Karpas-422 (cell line): ENCODE data around the gene R3HDML. TPM values are rescaled to one million over a fixed set of nuclear protein-coding genes. Genes with fewer than 3 reads are reported as not detected.

Source experiments
- DNase-seq: peaks from one replicate; pipeline ENCODE4 v3.0.0-alpha.2; 2015
- H2AFZ ChIP-seq: fragments of 200-600 bp; sonication (generic); 2 replicates; pipeline ENCODE4 v1.6.1; 2014; ENCODE audit warnings: antibody characterized with exemption, low read length, mixed read lengths
- H3K27ac ChIP-seq: fragments of 200-600 bp; sonication (generic); 2 replicates; pipeline ENCODE4 v1.5.1; 2014; ENCODE audit warnings: mild to moderate bottlenecking, low read length, moderate library complexity
- H3K27me3 ChIP-seq: fragments of 200-600 bp; sonication (generic); 2 replicates; pipeline ENCODE4 v1.6.1; 2014; ENCODE audit warnings: low read length, mixed read lengths
- H3K36me3 ChIP-seq: fragments of 200-600 bp; sonication (generic); 2 replicates; pipeline ENCODE4 v1.6.1; 2014; ENCODE audit warnings: low read length, mixed read lengths; ENCODE audit not compliant: insufficient read depth
- H3K4me1 ChIP-seq: fragments of 200-600 bp; sonication (generic); 2 replicates; pipeline ENCODE4 v1.6.1; 2014; ENCODE audit warnings: mild to moderate bottlenecking, low read length, mixed read lengths
- H3K4me2 ChIP-seq: fragments of 200-600 bp; sonication (generic); 2 replicates; pipeline ENCODE4 v1.6.1; 2014; ENCODE audit warnings: low read length, low read depth, mild to moderate bottlenecking; ENCODE audit not compliant: poor library complexity, severe bottlenecking
- H3K4me3 ChIP-seq: fragments of 200-600 bp; sonication (generic); 2 replicates; pipeline ENCODE4 v1.5.1; 2014; ENCODE audit warnings: mild to moderate bottlenecking, antibody characterized with exemption, low read length, mixed read lengths
- H3K79me2 ChIP-seq: fragments of 200-600 bp; sonication (generic); 2 replicates; pipeline ENCODE4 v1.6.1; 2014; ENCODE audit warnings: mild to moderate bottlenecking, low read length, mixed read lengths
- H3K9ac ChIP-seq: fragments of 200-600 bp; sonication (generic); 2 replicates; pipeline ENCODE4 v1.6.0; 2014; ENCODE audit warnings: low read length
- H3K9me2 ChIP-seq: fragments of 200-600 bp; sonication (generic), shearing (Covaris generic); replicated peaks from 2 replicates; pipeline ENCODE4 v1.6.0; 2014; ENCODE audit warnings: mild to moderate bottlenecking, low read length, moderate library complexity; ENCODE audit not compliant: insufficient read depth
- H3K9me3 ChIP-seq: fragments of 300-700, 200-600 bp; sonication (generic); 2 replicates; pipeline ENCODE4 v1.6.1; 2014; ENCODE audit warnings: low read length, mixed read lengths
- H4K20me1 ChIP-seq: fragments of 200-600 bp; sonication (generic); 2 replicates; pipeline ENCODE4 v1.6.1; 2014; ENCODE audit warnings: mild to moderate bottlenecking, antibody characterized with exemption, low read length, low read depth; ENCODE audit not compliant: insufficient read depth
- small RNA-seq: library from RNA; depleted of rRNA; stranded (forward); fragments of <200 nt; gene quantifications from one replicate; pipeline ENCODE3, GENCODE V24; 2014
- total RNA-seq: library from RNA; depleted of rRNA; stranded (reverse); fragments of >200 nt; shearing (Covaris generic); gene quantifications from 2 replicates; pipeline ENCODE4 v1.2.3, GENCODE V29; 2014; ENCODE audit warnings: low replicate concordance; rRNA removed

Gene R3HDML
- total RNA-seq, 1 experiment from 2014 or later, result not detected

DNA sequence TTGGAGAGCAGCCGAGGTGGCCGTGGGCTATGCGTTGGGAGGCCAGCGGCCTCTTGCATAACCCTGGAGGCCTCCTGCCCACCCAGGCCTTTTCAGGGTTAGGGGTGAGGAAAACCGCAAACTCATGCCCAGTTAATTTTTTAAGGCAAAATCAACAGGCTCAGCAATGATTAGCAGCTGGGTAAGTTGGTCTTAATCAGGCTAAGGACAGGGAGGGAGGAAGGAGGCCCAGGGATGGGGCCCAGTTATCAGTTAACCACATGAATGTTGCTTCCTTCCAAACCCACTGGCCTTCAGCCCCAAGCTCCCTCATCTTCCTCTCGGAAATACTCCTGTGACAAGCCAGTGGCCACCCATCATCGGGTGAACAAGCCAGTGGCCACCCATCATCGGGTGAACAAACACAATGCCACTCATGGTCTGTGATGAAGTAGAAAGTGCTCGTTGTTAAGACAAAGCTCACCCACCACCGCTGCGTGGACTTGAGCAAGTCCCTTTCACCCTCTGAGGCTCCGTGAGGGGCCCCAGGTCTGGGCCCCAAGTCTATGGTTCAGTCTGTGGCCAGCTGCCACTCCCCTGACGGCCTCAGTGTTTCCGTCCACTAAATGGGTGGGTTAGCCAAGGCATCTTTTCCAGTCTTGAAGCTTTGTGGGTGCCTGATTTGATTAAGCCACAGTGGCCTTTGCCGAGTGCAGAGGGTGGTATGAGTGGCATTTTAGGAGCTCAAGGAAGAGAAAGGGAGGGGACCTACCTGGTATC is 58.0 kb downstream of the R3HDML start:
- Histone ChIP-seq H3K9me3 (no peaks in the 10 kb centered on the region), H3K4me1 (no peaks in the 10 kb centered on the region), H3K27me3 (no peaks in the 10 kb centered on the region), H3K27ac (no peak overlapping the region), H3K4me3 (no peak overlapping the region), H4K20me1 (no peaks in the 10 kb centered on the region), H3K4me2 (no peak overlapping the region), H3K79me2 (no peaks in the 10 kb centered on the region), H2AFZ (no peak overlapping the region), H3K9me2 (no peaks in the 10 kb centered on the region), H3K36me3 (no peaks in the 10 kb centered on the region), H3K9ac (no peak overlapping the region)
- DNase-seq, result no peak

- no peaks in the 10 kb centered on the region for H3K9me3 ChIP-seq
- no peaks in the 10 kb centered on the region for H3K27me3 ChIP-seq
- no peak for DNase-seq
- H3K27ac ChIP-seq, result no peak overlapping the region
- no peak overlapping the region for H3K9ac ChIP-seq
- no peaks in the 10 kb centered on the region for H3K9me2 ChIP-seq
- no peak overlapping the region for H3K4me3 ChIP-seq
- no peaks in the 10 kb centered on the region for H3K79me2 ChIP-seq
- H3K36me3 ChIP-seq, result no peaks in the 10 kb centered on the region
- H2AFZ ChIP-seq, result no peak overlapping the region
- H3K4me2 ChIP-seq, result no peak overlapping the region
- no peaks in the 10 kb centered on the region for H4K20me1 ChIP-seq
- H3K4me1 ChIP-seq, result no peaks in the 10 kb centered on the region
These were observed 58.9 kb downstream of the R3HDML start for GRCh38 chr20:44395461-44396340.

GRCh38 chr20:44396369-44397130 is 59.7 kb downstream of the R3HDML start:
- no peak overlapping the region for H2AFZ ChIP-seq
- H3K4me2 ChIP-seq, result no peak overlapping the region
- H3K79me2 ChIP-seq, result no peaks in the 10 kb centered on the region
- H3K4me3 ChIP-seq, result no peak overlapping the region
- H3K9ac ChIP-seq, result no peak overlapping the region
- H4K20me1 ChIP-seq, result no peaks in the 10 kb centered on the region
- no peaks in the 10 kb centered on the region for H3K9me2 ChIP-seq
- H3K9me3 ChIP-seq, result no peaks in the 10 kb centered on the region
- H3K27ac ChIP-seq, result no peak overlapping the region
- no peaks in the 10 kb centered on the region for H3K36me3 ChIP-seq
- H3K27me3 ChIP-seq, result no peaks in the 10 kb centered on the region
- DNase-seq, result no peak
- no peaks in the 10 kb centered on the region for H3K4me1 ChIP-seq

DNA sequence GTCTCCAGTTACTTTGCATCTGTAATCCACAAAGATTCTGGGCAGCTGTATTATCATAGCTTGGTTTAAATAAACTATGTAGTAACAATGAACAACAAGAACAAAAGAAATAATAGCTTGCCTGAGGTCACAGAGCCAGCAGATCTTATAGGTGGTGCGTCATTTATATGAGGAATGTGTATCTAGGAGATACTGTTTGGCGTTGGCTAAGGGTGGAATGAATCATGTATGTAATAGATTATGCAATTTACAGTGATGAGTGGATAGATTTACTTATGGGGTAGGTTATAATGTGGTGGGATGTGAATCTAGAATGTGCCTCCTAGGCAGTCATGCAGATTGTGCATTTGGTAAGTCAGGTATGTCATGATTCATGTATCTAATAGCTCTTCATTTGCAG is 61.5 kb downstream of the R3HDML start:
- H3K9me2 ChIP-seq, result no peaks in the 10 kb centered on the region
- no peaks in the 10 kb centered on the region for H3K4me1 ChIP-seq
- no peaks in the 10 kb centered on the region for H4K20me1 ChIP-seq
- H3K4me3 ChIP-seq, result no peak overlapping the region
- H3K27ac ChIP-seq, result no peak overlapping the region
- H3K9me3 ChIP-seq, result no peaks in the 10 kb centered on the region
- no peak for DNase-seq
- H3K4me2 ChIP-seq, result no peak overlapping the region
- no peaks in the 10 kb centered on the region for H3K79me2 ChIP-seq
- no peaks in the 10 kb centered on the region for H3K27me3 ChIP-seq
- H3K36me3 ChIP-seq, result no peaks in the 10 kb centered on the region
- H3K9ac ChIP-seq, result no peak overlapping the region
- H2AFZ ChIP-seq, result no peak overlapping the region

- Histone ChIP-seq H2AFZ (no peak overlapping the region), H3K27me3 (no peaks in the 10 kb centered on the region), H3K36me3 (no peaks in the 10 kb centered on the region), H3K4me2 (no peak overlapping the region), H3K9me2 (no peaks in the 10 kb centered on the region), H4K20me1 (no peaks in the 10 kb centered on the region), H3K4me1 (no peaks in the 10 kb centered on the region), H3K9me3 (no peaks in the 10 kb centered on the region), H3K4me3 (no peak overlapping the region), H3K79me2 (no peaks in the 10 kb centered on the region), H3K27ac (no peak overlapping the region), H3K9ac (no peak overlapping the region)
- no peak for DNase-seq
These were observed 62.6 kb downstream of the R3HDML start for GRCh38 chr20:44399446-44399845.

DNA sequence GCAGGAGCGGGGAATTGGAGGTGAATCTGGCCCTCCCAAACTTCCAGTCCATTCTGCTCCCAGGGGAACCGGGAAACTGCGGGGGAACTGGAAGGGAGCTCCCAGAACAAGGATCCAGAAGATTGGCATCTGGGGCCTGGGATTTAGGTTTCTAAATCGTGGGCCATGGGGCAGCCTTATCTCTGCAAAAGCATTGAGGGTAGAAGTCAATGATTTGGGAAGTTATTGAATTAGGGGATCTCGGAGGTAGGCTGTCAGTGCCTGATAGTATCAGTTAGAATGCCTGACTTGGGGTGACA is 63.8 kb downstream of the R3HDML start:
- no peaks in the 10 kb centered on the region for H4K20me1 ChIP-seq
- H3K9me3 ChIP-seq, result no peaks in the 10 kb centered on the region
- H2AFZ ChIP-seq, result no peak overlapping the region
- H3K9me2 ChIP-seq, result no peaks in the 10 kb centered on the region
- H3K9ac ChIP-seq, result no peak overlapping the region
- H3K79me2 ChIP-seq, result no peaks in the 10 kb centered on the region
- no peak overlapping the region for H3K4me2 ChIP-seq
- DNase-seq, result no peak
- H3K36me3 ChIP-seq, result no peaks in the 10 kb centered on the region
- no peaks in the 10 kb centered on the region for H3K4me1 ChIP-seq
- H3K4me3 ChIP-seq, result no peak overlapping the region
- H3K27ac ChIP-seq, result no peak overlapping the region
- no peaks in the 10 kb centered on the region for H3K27me3 ChIP-seq

Small RNA genes lying within 50 kb of the gene (small RNA-seq; reads per million reads assigned to genes)
- not detected for gene RF00019

Other genes starting within 250 kb of the R3HDML start
- gene JPH2, start 149.9 kb upstream of the R3HDML start, total RNA-seq, result not detected in 2 replicates
- 18.8 and 19.6 TPM in 2 replicates for gene OSER1, start 126.3 kb upstream of the R3HDML start, total RNA-seq
- gene GDAP1L1, start 89.7 kb upstream of the R3HDML start, total RNA-seq, result 0.89 and 0.97 TPM in 2 replicates
- 0.82 and 3.0 TPM in 2 replicates for gene FITM2, start 25.8 kb upstream of the R3HDML start, total RNA-seq
- not detected in 2 replicates for gene HNF4A, start 18.7 kb downstream of the R3HDML start, total RNA-seq
- 10.2 and 24.4 TPM in 2 replicates for gene TTPAL, start 138.8 kb downstream of the R3HDML start, total RNA-seq
- gene SERINC3, start 185.0 kb downstream of the R3HDML start, total RNA-seq, result 63.2 and 84.8 TPM in 2 replicates
- gene PKIG, start 245.5 kb downstream of the R3HDML start, total RNA-seq, result 261 and 285 TPM in 2 replicates